ENCODE data around the gene AAMP. TPM values are rescaled to one million over a fixed set of nuclear protein-coding genes. Genes with fewer than 3 reads are reported as not detected.

The AAMP gene
- total RNA-seq, 2 experiments from 2014 or later = 52.6 to 56.2 TPM

- Mint-ChIP-seq H3K36me3 (ENCODE audit: low read depth) (peaks cover 31% of the 10 kb centered on the region), H3K4me3 (no peak overlapping the region), H3K4me1 (ENCODE audit: low read depth) (peaks cover 42% of the 10 kb centered on the region), H3K27me3 (ENCODE audit: low read depth) (no peaks in the 10 kb centered on the region), H3K9me3 (ENCODE audit: insufficient read depth) (no peaks in the 10 kb centered on the region), H3K27ac (peak overlapping the region; percentile 43)
- DNase-seq = no peak
- ATAC-seq = no peak
- POLR2A ChIA-PET = interaction anchor here (1.0 to 1.4 kb wide), 2 partner anchors 10 to 12 kb away, joined by 3 read pairs; partner anchors contain the start of genes AAMP and PNKD
- CTCF ChIA-PET = interaction anchor here (7.0 kb wide), 1 partner anchor 9 kb away, joined by 158 read pairs; the partner anchor contains the start of genes AAMP and PNKD
These were observed 12.4 kb upstream of the AAMP start for GRCh38 chr2:218282173-218282991.

GRCh38 chr2:218281449-218281848 lies 11.5 kb upstream of the AAMP start:
- ChIA-PET POLR2A (interaction anchor here (1.4 kb wide), 1 partner anchor 9 kb away, joined by 3 read pairs; no protein-coding TSS in a partner anchor), CTCF (interaction anchor here (1.3 to 7.0 kb wide), 2 partner anchors 8 to 10 kb away, joined by 3 to 158 read pairs; partner anchors contain the start of genes AAMP and PNKD)
- ATAC-seq (no peak), DNase-seq (no peak)
- Mint-ChIP-seq H3K27ac (peak overlapping the region; percentile 72), H3K4me1 (ENCODE audit: low read depth) (peaks cover 33% of the 10 kb centered on the region), H3K27me3 (ENCODE audit: low read depth) (no peaks in the 10 kb centered on the region), H3K9me3 (ENCODE audit: insufficient read depth) (no peaks in the 10 kb centered on the region), H3K4me3 (no peak overlapping the region), H3K36me3 (ENCODE audit: low read depth) (peaks cover 38% of the 10 kb centered on the region)

- peak overlapping the region; percentile 60 for H3K27ac Mint-ChIP-seq
These were observed 10.4 kb upstream of the AAMP start for GRCh38 chr2:218280260-218280870.

GRCh38 chr2:218278531-218279360 lies 8.8 kb upstream of the AAMP start:
- H3K27me3 Mint-ChIP-seq (ENCODE audit: low read depth) = no peaks in the 10 kb centered on the region
- H3K9me3 Mint-ChIP-seq (ENCODE audit: insufficient read depth) = no peaks in the 10 kb centered on the region
- H3K36me3 Mint-ChIP-seq (ENCODE audit: low read depth) = peaks cover 53% of the 10 kb centered on the region
- H3K4me3 Mint-ChIP-seq = no peak overlapping the region
- DNase-seq (no peak), ATAC-seq (no peak)
- H3K27ac Mint-ChIP-seq = no peak overlapping the region
- H3K4me1 Mint-ChIP-seq (ENCODE audit: low read depth) = peaks cover 8% of the 10 kb centered on the region
- CTCF ChIA-PET = no interaction called here
- POLR2A ChIA-PET = no interaction called here

More at GRCh38 chr2:218280260-218280870, 10.4 kb upstream of the AAMP start:
- peaks cover 44% of the 10 kb centered on the region for H3K36me3 Mint-ChIP-seq (ENCODE audit: low read depth)
- peaks cover 22% of the 10 kb centered on the region for H3K4me1 Mint-ChIP-seq (ENCODE audit: low read depth)
- no peak overlapping the region for H3K4me3 Mint-ChIP-seq
- CTCF ChIA-PET = interaction anchor here (1.3 kb wide), 1 partner anchor 11 kb away, joined by 3 read pairs; no protein-coding TSS in a partner anchor
- POLR2A ChIA-PET = no interaction called here
- DNase-seq = no peak
- H3K27me3 Mint-ChIP-seq (ENCODE audit: low read depth) = no peaks in the 10 kb centered on the region
- ATAC-seq = no peak
- no peaks in the 10 kb centered on the region for H3K9me3 Mint-ChIP-seq (ENCODE audit: insufficient read depth)

- ChIA-PET POLR2A (no interaction called here), CTCF (no interaction called here)
- no peaks in the 10 kb centered on the region for H3K9me3 Mint-ChIP-seq (ENCODE audit: insufficient read depth)
- H3K27ac Mint-ChIP-seq = peak overlapping the region; percentile 18
- H3K27me3 Mint-ChIP-seq (ENCODE audit: low read depth) = no peaks in the 10 kb centered on the region
- ATAC-seq (no peak), DNase-seq (no peak)
- peaks cover 6% of the 10 kb centered on the region for H3K4me1 Mint-ChIP-seq (ENCODE audit: low read depth)
- H3K36me3 Mint-ChIP-seq (ENCODE audit: low read depth) = peaks cover 55% of the 10 kb centered on the region
- H3K4me3 Mint-ChIP-seq = no peak overlapping the region
These were observed 8.0 kb upstream of the AAMP start for GRCh38 chr2:218277921-218278320.

- H3K4me3 Mint-ChIP-seq = no peak overlapping the region
- ATAC-seq = no peak
- H3K27me3 Mint-ChIP-seq (ENCODE audit: low read depth) = no peaks in the 10 kb centered on the region
- no peaks in the 10 kb centered on the region for H3K9me3 Mint-ChIP-seq (ENCODE audit: insufficient read depth)
- no peak for DNase-seq
- H3K27ac Mint-ChIP-seq = peak overlapping the region; percentile 18
- POLR2A ChIA-PET = interaction anchor here (1.7 kb wide), 1 partner anchor 8 kb away, joined by 4 read pairs; no protein-coding TSS in a partner anchor
- CTCF ChIA-PET = interaction anchor here (0.8 to 7.5 kb wide), 2 partner anchors 8 to 15 kb away, joined by 5 to 158 read pairs; partner anchors contain the start of gene TMBIM1
- H3K36me3 Mint-ChIP-seq (ENCODE audit: low read depth) = peaks cover 57% of the 10 kb centered on the region
- peaks cover 13% of the 10 kb centered on the region for H3K4me1 Mint-ChIP-seq (ENCODE audit: low read depth)
These were observed 7.2 kb upstream of the AAMP start for GRCh38 chr2:218276986-218277755.

GRCh38 chr2:218275371-218276072 lies 5.6 kb upstream of the AAMP start:
- ATAC-seq (no peak), DNase-seq (no peak)
- Mint-ChIP-seq H3K4me1 (ENCODE audit: low read depth) (peaks cover 27% of the 10 kb centered on the region), H3K36me3 (ENCODE audit: low read depth) (peaks cover 56% of the 10 kb centered on the region), H3K27ac (no peak overlapping the region), H3K4me3 (no peak overlapping the region), H3K27me3 (ENCODE audit: low read depth) (no peaks in the 10 kb centered on the region), H3K9me3 (ENCODE audit: insufficient read depth) (no peaks in the 10 kb centered on the region)
- CTCF ChIA-PET = interaction anchor here (0.6 to 7.5 kb wide), 8 partner anchors 9 to 121 kb away, joined by 3 to 158 read pairs (median 4); partner anchors contain the start of gene CATIP
- POLR2A ChIA-PET = interaction anchor here (0.5 to 2.0 kb wide), 4 partner anchors 10 to 1116 kb away, joined by 3 to 10 read pairs (median 4); no protein-coding TSS in a partner anchor

GRCh38 chr2:218274586-218274985 lies 4.6 kb upstream of the AAMP start:
- ChIA-PET POLR2A (interaction anchor here (0.5 to 2.0 kb wide), 3 partner anchors 12 to 123 kb away, joined by 3 to 10 read pairs (median 3); no protein-coding TSS in a partner anchor), CTCF (interaction anchor here (0.9 to 7.5 kb wide), 8 partner anchors 10 to 122 kb away, joined by 3 to 158 read pairs (median 4); no protein-coding TSS in a partner anchor)
- ATAC-seq = no peak
- DNase-seq = no peak
- Mint-ChIP-seq H3K36me3 (ENCODE audit: low read depth) (peaks cover 47% of the 10 kb centered on the region), H3K9me3 (ENCODE audit: insufficient read depth) (no peaks in the 10 kb centered on the region), H3K4me3 (no peak overlapping the region), H3K27ac (no peak overlapping the region), H3K4me1 (ENCODE audit: low read depth) (peaks cover 27% of the 10 kb centered on the region), H3K27me3 (ENCODE audit: low read depth) (no peaks in the 10 kb centered on the region)

GRCh38 chr2:218273908-218274249 lies 3.9 kb upstream of the AAMP start:
- Mint-ChIP-seq H3K4me1 (ENCODE audit: low read depth) (peaks cover 32% of the 10 kb centered on the region), H3K27ac (no peak overlapping the region), H3K9me3 (ENCODE audit: insufficient read depth) (no peaks in the 10 kb centered on the region), H3K36me3 (ENCODE audit: low read depth) (peaks cover 49% of the 10 kb centered on the region), H3K4me3 (no peak overlapping the region), H3K27me3 (ENCODE audit: low read depth) (no peaks in the 10 kb centered on the region)
- DNase-seq (no peak), ATAC-seq (no peak)
- ChIA-PET POLR2A (interaction anchor here (0.5 to 2.8 kb wide), 3 partner anchors 13 to 20 kb away, joined by 3 to 23 read pairs (median 10); no protein-coding TSS in a partner anchor), CTCF (interaction anchor here (0.9 to 7.5 kb wide), 8 partner anchors 11 to 128 kb away, joined by 3 to 158 read pairs (median 4); no protein-coding TSS in a partner anchor)
